ENCODE results near the gene LMAN2. TPM values are rescaled to one million over a fixed set of nuclear protein-coding genes. Genes with fewer than 3 reads are reported as not detected.
"Not testable (repeated sequence)": the region's sequence is repeated elsewhere in the genome, so short reads cannot be mapped to it uniquely, and the experiment has no call there.

LMAN2 gene
- total and polyA plus RNA-seq, 2 donors: 101 to 209 TPM

- DNase-seq (ENCODE audit: extremely low spot score): no peak
- Histone ChIP-seq H3K27ac (ENCODE audit: low read depth) (no peak overlapping the region), H3K36me3 (ENCODE audit: insufficient read depth) (no peaks in the 10 kb centered on the region), H3K4me3 (ENCODE audit: low read depth, low read length) (no peak overlapping the region), H3K4me1 (ENCODE audit: insufficient read depth) (no peaks in the 10 kb centered on the region)
- 88% methylated on average over 14 of the region's 14 CpGs for WGBS
Measured at GRCh38 chr5:177387405-177387804, 35.9 kb upstream of the LMAN2 start.

- Histone ChIP-seq H3K36me3 (ENCODE audit: insufficient read depth) (no peaks in the 10 kb centered on the region), H3K4me1 (ENCODE audit: insufficient read depth) (no peaks in the 10 kb centered on the region), H3K4me3 (ENCODE audit: low read depth, low read length) (no peak overlapping the region), H3K27ac (ENCODE audit: low read depth) (no peak overlapping the region)
- 80% methylated on average over 8 of the region's 8 CpGs for WGBS
- no peak for DNase-seq (ENCODE audit: extremely low spot score)
Measured at GRCh38 chr5:177386542-177386941, 35.1 kb upstream of the LMAN2 start.

GRCh38 chr5:177385720-177386119 lies 34.3 kb upstream of the LMAN2 start:
- H3K4me1 ChIP-seq (ENCODE audit: insufficient read depth): no peaks in the 10 kb centered on the region

GRCh38 chr5:177384134-177384533 lies 32.7 kb upstream of the LMAN2 start, which contains the start of gene SLC34A1:
Gene SLC34A1, plus strand, starts transcription at chr5:177384434. Its CDS starts 1,308 bp downstream, at chr5:177385742.
- WGBS: 68% methylated on average over 4 of the region's 4 CpGs
- H3K36me3 ChIP-seq (ENCODE audit: insufficient read depth): no peaks in the 10 kb centered on the region
- no peak for DNase-seq (ENCODE audit: extremely low spot score)
- H3K4me1 ChIP-seq (ENCODE audit: insufficient read depth): no peaks in the 10 kb centered on the region
- H3K27ac ChIP-seq (ENCODE audit: low read depth): no peak within 1 kb of the TSS
- no peak within 1 kb of the TSS for H3K4me3 ChIP-seq (ENCODE audit: low read depth, low read length)

More at GRCh38 chr5:177385720-177386119, 34.3 kb upstream of the LMAN2 start:
- Histone ChIP-seq H3K36me3 (ENCODE audit: insufficient read depth) (no peaks in the 10 kb centered on the region), H3K27ac (ENCODE audit: low read depth) (no peak overlapping the region), H3K4me3 (ENCODE audit: low read depth, low read length) (no peak overlapping the region)
- DNase-seq (ENCODE audit: extremely low spot score): no peak
- WGBS: 69% methylated on average over 11 of the region's 11 CpGs

GRCh38 chr5:177383181-177383580 lies 31.7 kb upstream of the LMAN2 start:
- Histone ChIP-seq H3K36me3 (ENCODE audit: insufficient read depth) (no peaks in the 10 kb centered on the region), H3K27ac (ENCODE audit: low read depth) (no peak overlapping the region), H3K4me1 (ENCODE audit: insufficient read depth) (no peaks in the 10 kb centered on the region), H3K4me3 (ENCODE audit: low read depth, low read length) (no peak overlapping the region)
- DNase-seq (ENCODE audit: extremely low spot score): no peak
- WGBS: 84% methylated on average over 9 of the region's 9 CpGs

DNA sequence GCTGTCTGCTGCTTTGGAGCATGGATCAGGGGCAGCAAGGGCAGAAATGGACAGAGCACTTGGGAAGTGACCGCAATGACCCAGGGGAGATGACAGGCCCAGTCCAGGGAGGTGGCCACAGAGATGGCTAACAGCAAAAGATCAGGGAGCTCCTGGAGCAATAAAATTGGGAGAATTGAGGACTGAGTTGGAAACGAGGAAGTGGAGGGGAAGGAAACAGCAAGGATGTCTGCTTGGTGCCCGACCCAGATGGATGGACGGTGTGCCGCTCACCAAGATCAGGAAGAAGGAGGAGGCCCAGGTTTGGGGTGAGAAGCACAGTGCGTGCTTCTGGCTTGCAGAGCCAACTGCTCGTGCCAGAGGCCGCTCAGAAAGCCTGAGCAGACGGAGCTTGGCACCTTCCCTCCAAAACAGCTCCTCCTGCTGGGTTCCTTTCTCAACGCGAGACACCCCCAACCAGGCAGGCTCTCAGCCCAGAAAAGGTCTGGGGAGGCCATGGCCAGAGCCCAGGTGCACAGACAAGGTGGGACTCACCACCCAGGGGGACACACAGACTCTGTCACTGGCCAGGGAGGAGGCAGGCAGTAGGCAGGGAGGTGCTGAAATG lies 31.1 kb upstream of the LMAN2 start:
- Histone ChIP-seq H3K4me1 (ENCODE audit: insufficient read depth) (no peaks in the 10 kb centered on the region), H3K36me3 (ENCODE audit: insufficient read depth) (no peaks in the 10 kb centered on the region), H3K4me3 (ENCODE audit: low read depth, low read length) (no peak overlapping the region), H3K27ac (ENCODE audit: low read depth) (no peak overlapping the region)
- 30% methylated on average over 11 of the region's 11 CpGs for WGBS
- no peak for DNase-seq (ENCODE audit: extremely low spot score)

DNA sequence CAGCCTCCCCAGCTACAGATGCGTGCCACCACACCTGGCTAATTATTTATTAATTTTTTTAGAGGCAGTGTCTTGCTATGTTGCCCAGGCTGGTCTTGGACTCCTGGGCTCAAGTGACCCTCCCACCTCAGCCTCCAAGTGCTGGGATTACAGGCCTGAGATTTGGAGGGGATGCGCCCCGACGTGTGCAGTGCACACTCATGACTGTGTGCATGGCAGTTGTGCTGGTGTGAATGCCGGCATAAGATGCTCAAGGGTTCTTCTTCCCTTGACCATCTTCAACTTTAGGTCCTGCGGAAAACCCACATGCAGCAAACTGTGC lies 29.3 kb upstream of the LMAN2 start:
- no peak for DNase-seq (ENCODE audit: extremely low spot score)
- 88% methylated on average over 6 of the region's 6 CpGs for WGBS

GRCh38 chr5:177378884-177379883 lies 27.7 kb upstream of the LMAN2 start:
- WGBS: 75% methylated on average over 15 of the region's 15 CpGs
- H3K36me3 ChIP-seq (ENCODE audit: insufficient read depth): no peaks in the 10 kb centered on the region
- H3K4me1 ChIP-seq (ENCODE audit: insufficient read depth): no peaks in the 10 kb centered on the region
- no peak overlapping the region for H3K27ac ChIP-seq (ENCODE audit: low read depth)
- no peak overlapping the region for H3K4me3 ChIP-seq (ENCODE audit: low read depth, low read length)
- no peak for DNase-seq (ENCODE audit: extremely low spot score)

More for the DNA sequence above, 29.3 kb upstream of the LMAN2 start:
- H3K36me3 ChIP-seq (ENCODE audit: insufficient read depth): no peaks in the 10 kb centered on the region
- no peaks in the 10 kb centered on the region for H3K4me1 ChIP-seq (ENCODE audit: insufficient read depth)
- no peak overlapping the region for H3K27ac ChIP-seq (ENCODE audit: low read depth)
- no peak overlapping the region for H3K4me3 ChIP-seq (ENCODE audit: low read depth, low read length)

DNA sequence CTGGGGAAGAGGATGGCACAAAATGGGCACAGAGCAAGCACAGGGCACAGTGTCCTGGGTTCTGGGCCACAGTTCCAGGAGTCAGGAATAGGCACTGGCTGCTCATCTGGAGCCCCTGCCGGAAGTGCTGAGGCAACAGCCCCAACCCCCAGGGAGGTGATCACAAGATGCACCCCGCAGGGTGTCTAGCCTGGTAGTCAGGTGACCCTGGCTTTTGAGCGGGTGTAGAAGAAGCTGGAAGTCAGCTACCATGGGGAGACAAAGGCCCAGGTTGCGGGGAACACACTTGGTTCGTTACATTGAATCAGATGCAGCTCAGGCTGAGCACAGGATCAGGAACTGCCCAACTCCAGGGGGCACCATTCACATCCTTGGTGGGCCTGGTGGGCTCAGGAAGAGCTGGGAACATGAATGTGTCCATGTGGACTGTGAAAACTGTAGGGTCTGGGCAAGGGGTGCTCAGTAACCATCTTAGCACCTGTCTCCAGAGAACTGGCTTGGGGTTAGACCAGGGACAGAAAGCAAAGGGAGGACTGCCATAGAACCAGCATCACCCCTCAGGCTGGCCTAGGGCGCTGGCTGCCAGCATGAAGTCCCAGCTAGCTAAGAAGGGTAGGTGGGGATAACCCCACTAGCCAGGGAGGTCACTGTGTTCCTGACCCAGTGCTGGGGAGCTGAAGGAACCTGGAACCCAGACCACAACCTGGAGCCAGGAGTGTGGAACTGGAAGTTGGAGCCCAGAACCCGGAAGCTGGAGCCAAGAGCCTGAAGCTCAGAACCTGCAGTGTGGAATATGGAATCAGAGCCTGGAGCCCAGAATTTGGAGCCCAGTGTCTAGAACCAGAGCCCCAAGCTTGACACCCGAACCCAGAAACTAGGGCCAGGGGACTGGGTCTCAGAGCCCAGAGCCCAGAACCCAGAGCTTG lies 26.6 kb upstream of the LMAN2 start:
- H3K27ac ChIP-seq (ENCODE audit: low read depth): no peak overlapping the region
- no peak overlapping the region for H3K4me3 ChIP-seq (ENCODE audit: low read depth, low read length)
- DNase-seq (ENCODE audit: extremely low spot score): no peak
- H3K4me1 ChIP-seq (ENCODE audit: insufficient read depth): no peaks in the 10 kb centered on the region
- H3K36me3 ChIP-seq (ENCODE audit: insufficient read depth): no peaks in the 10 kb centered on the region
- 82% methylated on average over 8 of the region's 8 CpGs for WGBS

GRCh38 chr5:177376107-177376506 lies 24.6 kb upstream of the LMAN2 start:
- Histone ChIP-seq H3K27ac (ENCODE audit: low read depth) (no peak overlapping the region), H3K4me3 (ENCODE audit: low read depth, low read length) (no peak overlapping the region), H3K36me3 (ENCODE audit: insufficient read depth) (no peaks in the 10 kb centered on the region), H3K4me1 (ENCODE audit: insufficient read depth) (no peaks in the 10 kb centered on the region)
- DNase-seq (ENCODE audit: extremely low spot score): no peak
- 82% methylated on average over 11 of the region's 11 CpGs for WGBS

GRCh38 chr5:177375516-177375915 lies 24.0 kb upstream of the LMAN2 start:
- DNase-seq (ENCODE audit: extremely low spot score); H3K36me3 ChIP-seq (ENCODE audit: insufficient read depth); H3K27ac ChIP-seq (ENCODE audit: low read depth); H3K4me3 ChIP-seq (ENCODE audit: low read depth, low read length); H3K4me1 ChIP-seq (ENCODE audit: insufficient read depth): not testable (repeated sequence)
- WGBS: 82% methylated on average over 5 of the region's 5 CpGs

GRCh38 chr5:177374211-177374610 lies 22.7 kb upstream of the LMAN2 start:
- H3K4me3 ChIP-seq (ENCODE audit: low read depth, low read length): no peak overlapping the region
- DNase-seq (ENCODE audit: extremely low spot score): no peak
- 56% methylated on average over 5 of the region's 5 CpGs for WGBS
- H3K36me3 ChIP-seq (ENCODE audit: insufficient read depth): no peaks in the 10 kb centered on the region
- no peaks in the 10 kb centered on the region for H3K4me1 ChIP-seq (ENCODE audit: insufficient read depth)
- no peak overlapping the region for H3K27ac ChIP-seq (ENCODE audit: low read depth)

DNA sequence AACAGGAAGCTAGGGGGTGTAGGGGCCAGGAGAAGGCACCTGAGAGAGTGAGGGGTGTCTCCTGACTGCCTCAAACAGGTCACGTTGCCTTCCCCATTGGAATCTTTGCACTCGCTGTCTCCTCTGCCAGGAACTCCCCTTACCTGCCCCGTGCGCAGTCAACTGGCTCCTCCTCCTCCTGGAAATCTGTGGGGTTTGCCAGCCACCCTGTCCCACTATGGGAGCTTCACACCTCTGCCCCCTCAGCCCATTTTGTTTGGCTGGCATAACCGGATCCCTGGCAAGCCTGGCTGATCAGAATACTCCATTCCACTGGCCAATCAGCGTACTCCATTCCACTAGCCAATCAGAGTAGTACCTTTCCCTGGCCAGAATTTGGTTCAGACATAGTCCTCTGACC lies 22.3 kb upstream of the LMAN2 start:
- H3K36me3 ChIP-seq (ENCODE audit: insufficient read depth): no peaks in the 10 kb centered on the region
- no peak for DNase-seq (ENCODE audit: extremely low spot score)
- no peaks in the 10 kb centered on the region for H3K4me1 ChIP-seq (ENCODE audit: insufficient read depth)
- 40% methylated on average over 6 of the region's 6 CpGs for WGBS
- H3K27ac ChIP-seq (ENCODE audit: low read depth): no peak overlapping the region
- H3K4me3 ChIP-seq (ENCODE audit: low read depth, low read length): no peak overlapping the region
